ENCODE data around the gene CDH13.

DNA sequence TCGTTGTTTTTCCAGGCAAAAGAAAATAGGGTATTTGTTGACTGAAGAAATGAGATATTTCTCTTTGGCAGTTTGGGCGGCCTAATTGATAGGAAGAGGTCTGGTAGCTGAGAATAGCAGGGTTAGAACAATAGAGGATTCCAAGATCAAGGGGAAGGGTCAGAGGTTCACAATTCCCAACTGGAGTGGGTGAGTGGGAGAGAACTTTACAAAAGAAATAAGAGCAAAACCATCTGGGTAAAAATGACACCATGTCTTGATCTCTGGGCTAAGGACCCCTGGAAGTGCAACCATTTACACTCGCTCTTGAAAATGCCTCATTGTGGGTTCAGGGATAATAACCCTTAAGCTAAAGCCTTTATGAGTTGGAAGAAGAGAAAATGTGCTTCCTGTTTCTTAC lies 180.5 kb downstream of the CDH13 start:
- TF ChIP-seq JUN (IDR thresholded peaks at IDR 0.05; ENCODE audit: borderline replicate concordance, insufficient read depth, insufficient read length, low read depth) (no peak), POLR2A (IDR thresholded peaks at IDR 0.05; ENCODE audit: low read depth, low read length) (no peak), EZH2 (IDR thresholded peaks at IDR 0.05; ENCODE audit: borderline replicate concordance, low read depth, low read length, severe bottlenecking) (no peak), POLR2AphosphoS5 (IDR thresholded peaks at IDR 0.05; ENCODE audit: insufficient read depth, low read depth, low read length) (no peak), MYC (IDR thresholded peaks at IDR 0.05; ENCODE audit: low read depth, low read length) (no peak), FOS (IDR thresholded peaks at IDR 0.05; ENCODE audit: borderline replicate concordance, insufficient read depth, low read length) (no peak), GATA2 (IDR thresholded peaks at IDR 0.05; ENCODE audit: insufficient read depth, insufficient read length, low read depth, low read length) (no peak)
- TF ChIP-seq, protein P1, sequence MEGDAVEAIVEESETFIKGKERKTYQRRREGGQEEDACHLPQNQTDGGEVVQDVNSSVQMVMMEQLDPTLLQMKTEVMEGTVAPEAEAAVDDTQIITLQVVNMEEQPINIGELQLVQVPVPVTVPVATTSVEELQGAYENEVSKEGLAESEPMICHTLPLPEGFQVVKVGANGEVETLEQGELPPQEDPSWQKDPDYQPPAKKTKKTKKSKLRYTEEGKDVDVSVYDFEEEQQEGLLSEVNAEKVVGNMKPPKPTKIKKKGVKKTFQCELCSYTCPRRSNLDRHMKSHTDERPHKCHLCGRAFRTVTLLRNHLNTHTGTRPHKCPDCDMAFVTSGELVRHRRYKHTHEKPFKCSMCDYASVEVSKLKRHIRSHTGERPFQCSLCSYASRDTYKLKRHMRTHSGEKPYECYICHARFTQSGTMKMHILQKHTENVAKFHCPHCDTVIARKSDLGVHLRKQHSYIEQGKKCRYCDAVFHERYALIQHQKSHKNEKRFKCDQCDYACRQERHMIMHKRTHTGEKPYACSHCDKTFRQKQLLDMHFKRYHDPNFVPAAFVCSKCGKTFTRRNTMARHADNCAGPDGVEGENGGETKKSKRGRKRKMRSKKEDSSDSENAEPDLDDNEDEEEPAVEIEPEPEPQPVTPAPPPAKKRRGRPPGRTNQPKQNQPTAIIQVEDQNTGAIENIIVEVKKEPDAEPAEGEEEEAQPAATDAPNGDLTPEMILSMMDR (IDR thresholded peaks at IDR 0.05; ENCODE audit: extremely low read depth in 1 of 2, insufficient read depth in 1 of 2, low read depth in 1 of 2, low read length in 2 of 2) = no peak
- TF ChIP-seq, protein P2, sequence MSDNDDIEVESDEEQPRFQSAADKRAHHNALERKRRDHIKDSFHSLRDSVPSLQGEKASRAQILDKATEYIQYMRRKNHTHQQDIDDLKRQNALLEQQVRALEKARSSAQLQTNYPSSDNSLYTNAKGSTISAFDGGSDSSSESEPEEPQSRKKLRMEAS (IDR thresholded peaks at IDR 0.05; ENCODE audit: insufficient read depth, insufficient read length) = no peak

All from endothelial cell of umbilical vein (primary cell).